Measurements from ENCODE around the gene GTF2I. TPM values are rescaled to one million over a fixed set of nuclear protein-coding genes. Genes with fewer than 3 reads are reported as not detected.

The GTF2I gene
- 139 and 214 TPM in 2 replicates for total RNA-seq

DNA sequence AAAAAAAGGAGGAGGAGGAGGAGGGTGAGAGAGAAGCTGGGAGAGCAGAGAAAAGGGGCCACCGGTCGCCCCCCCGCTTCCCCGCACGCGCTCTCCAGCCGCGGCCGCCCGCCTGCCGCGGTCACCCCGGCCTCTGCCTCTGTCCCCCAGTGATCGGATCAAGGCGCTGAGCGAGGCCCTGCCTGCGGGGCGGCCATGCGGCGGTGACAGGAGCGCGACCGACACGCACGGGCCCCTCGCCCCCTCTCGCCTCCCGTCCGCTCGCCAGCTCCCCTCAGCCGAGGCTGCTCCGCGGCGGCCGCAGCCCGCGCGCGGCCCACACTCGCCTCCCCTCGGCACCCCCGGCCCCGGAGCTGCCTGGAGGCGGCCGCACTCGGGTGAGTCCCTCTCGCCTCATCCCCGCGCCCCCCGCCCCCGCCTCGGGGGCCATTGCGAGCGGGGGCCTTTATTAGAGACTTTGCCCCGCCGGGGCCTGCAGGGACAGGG lies at the start of gene GTF2I:
TSS of gene GTF2I (plus strand) at position 27 of the 486 bp plus-strand sequence. CDS start 31,411 bp downstream, outside the sequence.

DNA sequence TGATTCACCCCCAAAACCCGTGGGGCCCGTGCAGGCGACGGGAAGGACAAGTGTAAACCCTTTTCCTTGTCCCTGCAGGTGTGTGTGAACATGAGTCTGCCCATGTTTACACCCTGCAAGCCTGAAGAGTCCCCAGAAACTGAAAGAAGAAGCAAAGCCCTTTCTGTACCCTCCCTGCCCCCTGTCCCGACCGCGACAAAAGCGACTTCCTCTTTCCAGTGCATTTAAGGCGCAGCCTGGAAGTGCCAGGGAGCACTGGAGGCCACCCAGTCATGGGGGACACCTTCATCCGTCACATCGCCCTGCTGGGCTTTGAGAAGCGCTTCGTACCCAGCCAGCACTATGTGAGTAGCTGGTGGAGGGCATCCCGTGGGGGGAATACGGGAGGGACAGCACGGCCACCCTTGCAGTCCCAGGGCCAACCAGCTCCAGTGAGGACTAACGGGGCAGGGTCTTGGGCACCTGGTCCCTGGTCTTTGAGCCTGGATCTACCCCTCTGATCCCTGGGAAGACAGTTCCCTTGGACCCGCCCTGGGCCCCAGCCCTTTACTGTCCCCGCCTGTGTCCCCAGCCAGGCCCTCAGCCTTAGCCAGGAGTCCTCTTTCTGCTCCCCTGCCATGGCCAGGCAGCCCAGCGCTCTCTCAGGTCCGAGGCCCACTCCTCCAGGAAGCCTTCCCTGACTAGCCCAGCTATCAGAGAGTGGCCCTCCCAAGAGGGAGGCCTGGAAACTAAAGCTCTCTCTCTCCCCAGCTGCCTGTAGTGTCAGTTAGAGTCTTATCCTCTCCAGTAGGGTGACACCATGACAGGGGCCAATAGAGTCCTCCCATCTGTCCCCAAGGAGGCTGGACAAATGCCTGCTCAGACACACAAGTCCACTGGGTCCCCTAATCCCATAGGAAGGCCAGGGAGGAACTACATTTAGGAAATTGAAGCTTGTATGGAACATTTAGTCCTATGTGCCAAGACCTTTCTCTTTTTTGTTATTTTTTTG lies 116.5 kb downstream of the GTF2I start, which contains the start of gene NCF1:
TSS of gene NCF1 (plus strand) at position 252 of the 991 bp plus-strand sequence. CDS start at position 273, 21 bp downstream.

Other genes with a start within 250 kb of the GTF2I start
- gene GTF2IRD1, start 203.8 kb upstream of the GTF2I start, total RNA-seq = 8.5 and 18.9 TPM in 2 replicates
- not detected in 2 replicates for gene NCF1, start 116.3 kb downstream of the GTF2I start, total RNA-seq
- 6.1 and 6.3 TPM in 2 replicates for gene GTF2IRD2, start 193.9 kb downstream of the GTF2I start, total RNA-seq